Nephron (organoid): ENCODE measurements around the gene GINS1.

Source experiments
- H3K27ac Mint-ChIP-seq, 3 experiments: 2 replicates each; pipeline ENCODE4 v1.8.0; 2020; ENCODE audit warnings: mixed read lengths in 3 of 3, mild to moderate bottlenecking in 2 of 3, moderate library complexity in 1 of 3
- H3K27me3 Mint-ChIP-seq: 2 replicates; pipeline ENCODE4 v1.8.0; 2021; ENCODE audit warnings: low read depth, mild to moderate bottlenecking, moderate library complexity, mixed read lengths
- H3K36me3 Mint-ChIP-seq: 2 replicates; pipeline ENCODE4 v1.8.0; 2020; ENCODE audit warnings: low read depth, mixed read lengths
- H3K4me1 Mint-ChIP-seq: 2 replicates; pipeline ENCODE4 v1.8.0; 2020; ENCODE audit warnings: mixed read lengths
- H3K4me3 Mint-ChIP-seq, 3 experiments: 2 replicates each; pipeline ENCODE4 v1.8.0; 2020; ENCODE audit warnings: mild to moderate bottlenecking in 3 of 3, mixed read lengths in 3 of 3, moderate library complexity in 2 of 3
- H3K9me3 Mint-ChIP-seq: 2 replicates; pipeline ENCODE4 v1.8.0; 2020; ENCODE audit warnings: mixed read lengths
- CTCF ChIP-seq, 3 experiments: fragments of 200-600 bp; sonication (generic); IDR thresholded peaks; one replicate each; pipeline ENCODE4 v1.5.0; 2021; ENCODE audit warnings: antibody characterized with exemption in 3 of 3; ENCODE audit not compliant: unreplicated experiment in 3 of 3

The GINS1 gene

GRCh38 chr20:25402583-25402982 is 4.9 kb upstream of the GINS1 start:
- no peak overlapping the region for H3K27ac Mint-ChIP-seq
- TF ChIP-seq CTCF (IDR thresholded peaks at IDR 0.05; ENCODE audit: unreplicated experiment in 3 of 3), result no peak
- H3K4me3 Mint-ChIP-seq, result no peak overlapping the region
- peaks cover 22% of the 10 kb centered on the region for H3K9me3 Mint-ChIP-seq
- H3K36me3 Mint-ChIP-seq, result peaks cover 9% of the 10 kb centered on the region
- H3K4me1 Mint-ChIP-seq, result peaks cover 15% of the 10 kb centered on the region
- H3K27me3 Mint-ChIP-seq, result no peaks in the 10 kb centered on the region

- no peaks in the 10 kb centered on the region for H3K27me3 Mint-ChIP-seq
- peaks cover 21% of the 10 kb centered on the region for H3K4me1 Mint-ChIP-seq
- peaks cover 8% of the 10 kb centered on the region for H3K36me3 Mint-ChIP-seq
Measured at GRCh38 chr20:25408170-25408547, 686 bp downstream of the GINS1 start.

GRCh38 chr20:25408890-25409289 is 1.4 kb downstream of the GINS1 start:
- Mint-ChIP-seq H3K4me1 (peaks cover 21% of the 10 kb centered on the region), H3K9me3 (peaks cover 7% of the 10 kb centered on the region), H3K27ac (no peak overlapping the region), H3K27me3 (no peaks in the 10 kb centered on the region), H3K4me3 (peak overlapping the region; percentile 16 to 95 (median 94)), H3K36me3 (peaks cover 7% of the 10 kb centered on the region)
- TF ChIP-seq CTCF (IDR thresholded peaks at IDR 0.05; ENCODE audit: unreplicated experiment in 3 of 3), result no peak

More at GRCh38 chr20:25408170-25408547, 686 bp downstream of the GINS1 start:
- peak overlapping the region; percentile 94 to 96 (median 95) for H3K4me3 Mint-ChIP-seq
- peak overlapping the region; percentile 78 to 90 (median 89) for H3K27ac Mint-ChIP-seq
- peaks cover 12% of the 10 kb centered on the region for H3K9me3 Mint-ChIP-seq
- no peak for TF ChIP-seq CTCF (IDR thresholded peaks at IDR 0.05; ENCODE audit: unreplicated experiment in 3 of 3)

GRCh38 chr20:25418776-25419175 is 11.3 kb downstream of the GINS1 start:
- Mint-ChIP-seq H3K4me3 (no peak overlapping the region), H3K36me3 (peaks cover 25% of the 10 kb centered on the region), H3K4me1 (no peaks in the 10 kb centered on the region), H3K9me3 (no peaks in the 10 kb centered on the region), H3K27me3 (no peaks in the 10 kb centered on the region), H3K27ac (no peak overlapping the region)
- TF ChIP-seq CTCF (IDR thresholded peaks at IDR 0.05; ENCODE audit: unreplicated experiment in 3 of 3), result no peak

GRCh38 chr20:25421102-25421501 is 13.6 kb downstream of the GINS1 start:
- Mint-ChIP-seq H3K27ac (no peak overlapping the region), H3K4me3 (no peak overlapping the region), H3K27me3 (no peaks in the 10 kb centered on the region)

More at GRCh38 chr20:25421102-25421501, 13.6 kb downstream of the GINS1 start:
- no peaks in the 10 kb centered on the region for H3K4me1 Mint-ChIP-seq
- H3K9me3 Mint-ChIP-seq, result no peaks in the 10 kb centered on the region
- no peak for TF ChIP-seq CTCF (IDR thresholded peaks at IDR 0.05; ENCODE audit: unreplicated experiment in 3 of 3)
- peaks cover 35% of the 10 kb centered on the region for H3K36me3 Mint-ChIP-seq
